Osteocyte (in vitro differentiated cells): ENCODE results near the gene ODAPH. TPM values are rescaled to one million over a fixed set of nuclear protein-coding genes. Genes with fewer than 3 reads are reported as not detected.

ENCODE experiments used
- DNase-seq: peaks from one replicate; pipeline ENCODE4 v3.0.0; 2021; ENCODE audit warnings: mixed read lengths; ENCODE audit not compliant: unreplicated experiment; ENCODE audit errors: extremely low spot score
- H3K27ac Mint-ChIP-seq: one replicate; pipeline ENCODE4 v1.8.0; 2021; ENCODE audit warnings: mild to moderate bottlenecking, mixed read lengths; ENCODE audit not compliant: unreplicated experiment
- H3K27me3 Mint-ChIP-seq: one replicate; pipeline ENCODE4 v1.8.0; 2021; ENCODE audit warnings: mixed read lengths; ENCODE audit not compliant: unreplicated experiment
- H3K36me3 Mint-ChIP-seq: one replicate; pipeline ENCODE4 v1.8.0; 2021; ENCODE audit warnings: mixed read lengths; ENCODE audit not compliant: unreplicated experiment
- H3K4me1 Mint-ChIP-seq: one replicate; pipeline ENCODE4 v1.8.0; 2021; ENCODE audit warnings: mixed read lengths; ENCODE audit not compliant: unreplicated experiment
- H3K4me3 Mint-ChIP-seq: one replicate; pipeline ENCODE4 v1.8.0; 2021; ENCODE audit warnings: mild to moderate bottlenecking, moderate library complexity, mixed read lengths; ENCODE audit not compliant: unreplicated experiment
- H3K9me3 Mint-ChIP-seq: one replicate; pipeline ENCODE4 v1.8.0; 2021; ENCODE audit warnings: mixed read lengths; ENCODE audit not compliant: unreplicated experiment
- CTCF ChIP-seq: fragments of 200-600 bp; sonication (generic); IDR thresholded peaks from 2 replicates; pipeline ENCODE4 v1.5.0; 2021; ENCODE audit warnings: antibody characterized with exemption, mild to moderate bottlenecking, moderate library complexity
- total RNA-seq: library from RNA; stranded (reverse); gene quantifications from 2 replicates; pipeline ENCODE4 v1.2.1, GENCODE V29; 2021

ODAPH gene
- total RNA-seq, 1 donor from 2014 or later: not detected

GRCh38 chr4:75549019-75549418 lies 6.8 kb upstream of the ODAPH start:
- no peak for TF ChIP-seq CTCF
- Mint-ChIP-seq H3K4me1 (peaks cover 5% of the 10 kb centered on the region), H3K9me3 (no peaks in the 10 kb centered on the region)

GRCh38 chr4:75552452-75552851 lies 3.4 kb upstream of the ODAPH start:
- no peak for DNase-seq
- Mint-ChIP-seq H3K27ac (no peak overlapping the region), H3K4me1 (peaks cover 5% of the 10 kb centered on the region), H3K9me3 (no peaks in the 10 kb centered on the region), H3K27me3 (peaks cover 16% of the 10 kb centered on the region), H3K4me3 (no peak overlapping the region), H3K36me3 (no peaks in the 10 kb centered on the region)
- TF ChIP-seq CTCF: no peak

More at GRCh38 chr4:75549019-75549418, 6.8 kb upstream of the ODAPH start:
- no peak overlapping the region for H3K4me3 Mint-ChIP-seq
- no peaks in the 10 kb centered on the region for H3K27me3 Mint-ChIP-seq
- peaks cover 3% of the 10 kb centered on the region for H3K36me3 Mint-ChIP-seq
- DNase-seq: no peak
- H3K27ac Mint-ChIP-seq: no peak overlapping the region

GRCh38 chr4:75557696-75558095 lies 1.8 kb downstream of the ODAPH start:
- Mint-ChIP-seq H3K27ac (no peak overlapping the region), H3K36me3 (no peaks in the 10 kb centered on the region), H3K27me3 (peaks cover 44% of the 10 kb centered on the region), H3K4me1 (no peaks in the 10 kb centered on the region), H3K9me3 (no peaks in the 10 kb centered on the region), H3K4me3 (no peak overlapping the region)
- no peak for TF ChIP-seq CTCF
- DNase-seq: no peak

- no peaks in the 10 kb centered on the region for H3K4me1 Mint-ChIP-seq
- no peak overlapping the region for H3K4me3 Mint-ChIP-seq
- H3K36me3 Mint-ChIP-seq: no peaks in the 10 kb centered on the region
- H3K9me3 Mint-ChIP-seq: no peaks in the 10 kb centered on the region
- peaks cover 54% of the 10 kb centered on the region for H3K27me3 Mint-ChIP-seq
- DNase-seq: no peak
- H3K27ac Mint-ChIP-seq: no peak overlapping the region
- TF ChIP-seq CTCF: no peak
Observed at GRCh38 chr4:75561789-75562188, 5.9 kb downstream of the ODAPH start.

- Mint-ChIP-seq H3K4me3 (no peak overlapping the region), H3K36me3 (no peaks in the 10 kb centered on the region), H3K27me3 (peaks cover 52% of the 10 kb centered on the region), H3K4me1 (no peaks in the 10 kb centered on the region), H3K27ac (no peak overlapping the region), H3K9me3 (no peaks in the 10 kb centered on the region)
- no peak for DNase-seq
- no peak for TF ChIP-seq CTCF
Observed at GRCh38 chr4:75564023-75564422, 8.2 kb downstream of the ODAPH start.
